Fibroblast of lung (primary cell): Measurements from ENCODE around the gene PDE4D. TPM values are rescaled to one million over a fixed set of nuclear protein-coding genes. Genes with fewer than 3 reads are reported as not detected.

Source experiments
- DNase-seq, 2 donors: peaks; one replicate each; pipeline versions ENCODE4 v3.0.0 to v3.0.0-alpha.2; 2010; ENCODE audit warnings: low read depth in 2 of 2
- H2AFZ ChIP-seq: 2 replicates; pipeline ENCODE4 v1.5.1; 2012; ENCODE audit warnings: low read length, control low read depth, inconsistent platforms
- H3K27ac ChIP-seq: 2 replicates; pipeline ENCODE4 v1.5.1; 2011; ENCODE audit warnings: low read length, control low read depth; ENCODE audit not compliant: insufficient read depth
- H3K27me3 ChIP-seq: 2 replicates; pipeline ENCODE4 v1.5.1; 2011; ENCODE audit warnings: mild to moderate bottlenecking, low read length; ENCODE audit not compliant: control insufficient read depth, insufficient read depth
- H3K36me3 ChIP-seq: 2 replicates; pipeline ENCODE4 v1.5.1; 2011; ENCODE audit warnings: low read length; ENCODE audit not compliant: control insufficient read depth, insufficient read depth
- H3K4me1 ChIP-seq: 2 replicates; pipeline ENCODE4 v1.5.1; 2011; ENCODE audit warnings: low read length; ENCODE audit not compliant: control insufficient read depth, insufficient read depth; ENCODE audit errors: extremely low read depth
- H3K4me2 ChIP-seq: 2 replicates; pipeline ENCODE4 v1.5.1; 2011; ENCODE audit warnings: low read length, control low read depth; ENCODE audit not compliant: insufficient read depth; ENCODE audit errors: extremely low read depth
- H3K4me3 ChIP-seq, 4 experiments: fragments of 200-600 bp in 1 of 4; sonication (generic) in 1 of 4; replicated peaks in 1 of 4; 2 replicates each; pipeline ENCODE4 v1.5.1; 2011 to 2016; ENCODE audit warnings: low read length in 4 of 4, low read depth in 3 of 4, mild to moderate bottlenecking in 3 of 4, control low read depth in 2 of 4, inconsistent platforms in 1 of 4, mixed read lengths in 1 of 4; ENCODE audit not compliant: insufficient read depth in 1 of 4; ENCODE audit errors: control extremely low read depth in 1 of 4
- H3K79me2 ChIP-seq: 2 replicates; pipeline ENCODE4 v1.5.1; 2012; ENCODE audit warnings: mild to moderate bottlenecking, low read length, inconsistent platforms; ENCODE audit not compliant: control insufficient read depth, insufficient read depth
- H3K9ac ChIP-seq: 2 replicates; pipeline ENCODE4 v1.5.1; 2011; ENCODE audit warnings: mild to moderate bottlenecking, low read length, control low read depth; ENCODE audit not compliant: insufficient read depth
- H3K9me3 ChIP-seq: 2 replicates; pipeline ENCODE4 v1.5.1; 2012; ENCODE audit warnings: low read depth, low read length; ENCODE audit not compliant: control insufficient read depth, insufficient read depth
- H4K20me1 ChIP-seq: 2 replicates; pipeline ENCODE4 v1.5.1; 2011; ENCODE audit warnings: low read length; ENCODE audit not compliant: control insufficient read depth, insufficient read depth; ENCODE audit errors: extremely low read depth
- CTCF ChIP-seq, 2 donors: IDR thresholded peaks in 1 of 2; conservative IDR thresholded peaks in 1 of 2; 1 replicate in 1 of 2; 2 replicates in 1 of 2; pipeline ENCODE4 v1.5.1; 2011 to 2012; ENCODE audit warnings: low read length in 2 of 2, control low read depth in 1 of 2, inconsistent platforms in 1 of 2, low read depth in 1 of 2, mild to moderate bottlenecking in 1 of 2
- EZH2 ChIP-seq: IDR thresholded peaks from 2 replicates; pipeline ENCODE4 v1.5.1; 2012; ENCODE audit warnings: low read length, control low read depth, mild to moderate bottlenecking; ENCODE audit errors: missing control alignments
- polyA plus RNA-seq, 2 donors: library from polyadenylated mRNA; depleted of rRNA in 1 of 2; stranded (reverse) in 1 of 2; unstranded in 1 of 2; fragments of >200 nt; gene quantifications; 2 replicates each; pipeline ENCODE4 v1.2.1, GENCODE V29; 2011 to 2012; ENCODE audit warnings: missing spikeins in 1 of 2
- total RNA-seq: library from RNA; depleted of rRNA; stranded (reverse); fragments of >200 nt; gene quantifications from 2 replicates; pipeline ENCODE4 v1.2.1, GENCODE V29; 2014

PDE4D gene
- total and polyA plus RNA-seq, 2 donors (not counting 1 experiment from before 2014, with no cell fraction given) = 2.1 to 8.3 TPM

- Histone ChIP-seq H3K36me3 (no peaks in the 10 kb centered on the region), H3K9me3 (no peaks in the 10 kb centered on the region), H3K27me3 (peaks cover 7% of the 10 kb centered on the region), H2AFZ (peak overlapping the region; percentile 79), H3K4me3 (peak overlapping the region; percentile 41 to 95 (median 54)), H3K79me2 (no peaks in the 10 kb centered on the region), H3K27ac (no peak overlapping the region), H3K9ac (peak overlapping the region; percentile 26), H4K20me1 (no peaks in the 10 kb centered on the region), H3K4me1 (peaks cover 6% of the 10 kb centered on the region), H3K4me2 (peak overlapping the region; percentile 93)
- TF ChIP-seq CTCF (conservative IDR thresholded peaks at IDR 0.05 in 1 of 2, IDR thresholded peaks at IDR 0.05 in 1 of 2; ENCODE audit: low read depth in 1 of 2, low read length in 2 of 2) (no peak), EZH2 (no peak)
- DNase-seq = peak; percentile 83 to 88
Measured at GRCh38 chr5:59768152-59769040, 125.1 kb downstream of the PDE4D start.

GRCh38 chr5:59767681-59768151, 125.8 kb downstream of the PDE4D start:
- H3K9ac ChIP-seq = peak overlapping the region; percentile 26
- no peaks in the 10 kb centered on the region for H3K79me2 ChIP-seq
- peak overlapping the region; percentile 79 for H2AFZ ChIP-seq
- no peak for TF ChIP-seq CTCF (conservative IDR thresholded peaks at IDR 0.05 in 1 of 2, IDR thresholded peaks at IDR 0.05 in 1 of 2; ENCODE audit: low read depth in 1 of 2, low read length in 2 of 2)
- TF ChIP-seq EZH2 = no peak
- no peak for DNase-seq
- peak overlapping the region; percentile 93 for H3K4me2 ChIP-seq
- peaks cover 7% of the 10 kb centered on the region for H3K27me3 ChIP-seq
- peak overlapping the region; percentile 41 to 95 (median 54) for H3K4me3 ChIP-seq
- no peaks in the 10 kb centered on the region for H3K36me3 ChIP-seq
- no peak overlapping the region for H3K27ac ChIP-seq
- no peaks in the 10 kb centered on the region for H3K9me3 ChIP-seq
- peaks cover 6% of the 10 kb centered on the region for H3K4me1 ChIP-seq
- H4K20me1 ChIP-seq = no peaks in the 10 kb centered on the region

- no peak for DNase-seq
- H3K4me3 ChIP-seq = peak overlapping the region in 1 of 4 experiments; percentile 95
- no peaks in the 10 kb centered on the region for H3K9me3 ChIP-seq
- H3K27me3 ChIP-seq = peaks cover 7% of the 10 kb centered on the region
- H3K27ac ChIP-seq = no peak overlapping the region
- no peaks in the 10 kb centered on the region for H3K79me2 ChIP-seq
- H3K36me3 ChIP-seq = no peaks in the 10 kb centered on the region
- peaks cover 6% of the 10 kb centered on the region for H3K4me1 ChIP-seq
- TF ChIP-seq CTCF (conservative IDR thresholded peaks at IDR 0.05 in 1 of 2, IDR thresholded peaks at IDR 0.05 in 1 of 2; ENCODE audit: low read depth in 1 of 2, low read length in 2 of 2) (no peak), EZH2 (no peak)
- H3K4me2 ChIP-seq = no peak overlapping the region
- no peak overlapping the region for H2AFZ ChIP-seq
- H4K20me1 ChIP-seq = no peaks in the 10 kb centered on the region
- no peak overlapping the region for H3K9ac ChIP-seq
Measured at GRCh38 chr5:59767211-59767605, 126.3 kb downstream of the PDE4D start.
